Amniotic epithelial cell (primary cell): Measurements from ENCODE around the gene BNIP3.
"Not testable (repeated sequence)": the region's sequence is repeated elsewhere in the genome, so short reads cannot be mapped to it uniquely, and the experiment has no call there.

Experiments
- DNase-seq: peaks from one replicate; pipeline ENCODE4 v3.0.0-alpha.2; 2010; ENCODE audit warnings: low read depth

BNIP3 gene

GRCh38 chr10:131929122-131929845 is 52.4 kb downstream of the BNIP3 start:
- no peak for DNase-seq

- no peak for DNase-seq
These were observed 53.3 kb downstream of the BNIP3 start for GRCh38 chr10:131928248-131929095.

GRCh38 chr10:131926743-131927595 is 54.8 kb downstream of the BNIP3 start:
- DNase-seq, result no peak

GRCh38 chr10:131926253-131926652 is 55.5 kb downstream of the BNIP3 start:
- no peak for DNase-seq

GRCh38 chr10:131925716-131926115 is 56.0 kb downstream of the BNIP3 start:
- DNase-seq, result no peak

- no peak for DNase-seq
These were observed 56.6 kb downstream of the BNIP3 start for GRCh38 chr10:131925011-131925649.

GRCh38 chr10:131923038-131923756 is 58.5 kb downstream of the BNIP3 start:
- DNase-seq, result no peak

GRCh38 chr10:131921184-131921583 is 60.5 kb downstream of the BNIP3 start:
- DNase-seq, result no peak

GRCh38 chr10:131920693-131921092 is 61.0 kb downstream of the BNIP3 start:
- DNase-seq, result no peak

- DNase-seq, result no peak
These were observed 61.6 kb downstream of the BNIP3 start for GRCh38 chr10:131920151-131920550.

GRCh38 chr10:131919461-131919860 is 62.3 kb downstream of the BNIP3 start:
- not testable (repeated sequence) for DNase-seq
